GM19372 (cell line): ENCODE measurements around the gene IGFBPL1.

Source experiments
- ATAC-seq: cut with Tn5 transposase; IDR thresholded peaks from one replicate; pipeline ENCODE4 v1.9.1; 2021; ENCODE audit warnings: mild to moderate bottlenecking, low read depth, moderate library complexity; ENCODE audit not compliant: unreplicated experiment

The IGFBPL1 gene

GRCh38 chr9:38434365-38434764, 10.1 kb upstream of the IGFBPL1 start:
- no peak for ATAC-seq

GRCh38 chr9:38432922-38433510, 8.8 kb upstream of the IGFBPL1 start:
- ATAC-seq = no peak

GRCh38 chr9:38431116-38431515, 6.9 kb upstream of the IGFBPL1 start:
- ATAC-seq = no peak

GRCh38 chr9:38428062-38428461, 3.8 kb upstream of the IGFBPL1 start:
- ATAC-seq = no peak

GRCh38 chr9:38424918-38425317, 664 bp upstream of the IGFBPL1 start:
- ATAC-seq = no peak

GRCh38 chr9:38423273-38423972, 831 bp downstream of the IGFBPL1 start:
- no peak for ATAC-seq

GRCh38 chr9:38422555-38423260, 1.5 kb downstream of the IGFBPL1 start:
- ATAC-seq = no peak

- no peak for ATAC-seq
Observed at GRCh38 chr9:38421498-38422211, 2.6 kb downstream of the IGFBPL1 start.

GRCh38 chr9:38419181-38419580, 5.1 kb downstream of the IGFBPL1 start:
- no peak for ATAC-seq

- no peak for ATAC-seq
Observed at GRCh38 chr9:38418366-38418765, 5.9 kb downstream of the IGFBPL1 start.

GRCh38 chr9:38417003-38417945, 7.0 kb downstream of the IGFBPL1 start:
- no peak for ATAC-seq

- no peak for ATAC-seq
Observed at GRCh38 chr9:38416461-38416860, 7.8 kb downstream of the IGFBPL1 start.

GRCh38 chr9:38415856-38416255, 8.4 kb downstream of the IGFBPL1 start:
- no peak for ATAC-seq

GRCh38 chr9:38414040-38414723, 10.1 kb downstream of the IGFBPL1 start:
- ATAC-seq = no peak

- ATAC-seq = no peak
Observed at GRCh38 chr9:38413283-38413682, 11.0 kb downstream of the IGFBPL1 start.

GRCh38 chr9:38412751-38413150, 11.5 kb downstream of the IGFBPL1 start:
- ATAC-seq = no peak

GRCh38 chr9:38408719-38409118, 15.5 kb downstream of the IGFBPL1 start:
- no peak for ATAC-seq

GRCh38 chr9:38406476-38407186, 17.6 kb downstream of the IGFBPL1 start:
- ATAC-seq = no peak

GRCh38 chr9:38405785-38406184, 18.5 kb downstream of the IGFBPL1 start:
- ATAC-seq = no peak
